HepG2 (cell line): Measurements from ENCODE around the gene GPR158. TPM values are rescaled to one million over a fixed set of nuclear protein-coding genes. Genes with fewer than 3 reads are reported as not detected.

Experiments
- ATAC-seq: fragments of 200-7000 bp; cut with Tn5 transposase; 3 replicates; pipeline ENCODE4 v1.9.1; 2020; ENCODE audit warnings: mild to moderate bottlenecking, moderate library complexity
- BruUV-seq: library from RNA; stranded (reverse); fragments of 400-500 nt; replicated peaks from 2 replicates; lab custom pipeline; 2021; lab: Mats Ljungman, UMichigan
- CTCF ChIA-PET: fragments of 300-600 bp; formaldehyde crosslinking; extraction: SDS; loops from one replicate; lab custom pipeline; 2021; ENCODE audit warnings: low total read pairs, inconsistent platforms, low intra/inter-chr PET ratio; lab: Yijun Ruan, JAX
- POLR2A ChIA-PET: fragments of 350-600 bp; sonication (Branson Sonifier 250); formaldehyde crosslinking; loops from one replicate; lab custom pipeline; 2020; ENCODE audit warnings: antibody characterized with exemption, inconsistent platforms; lab: Yijun Ruan, JAX
- DNase-seq: peaks from one replicate; pipeline ENCODE4 v3.0.0-alpha.2; 2015; ENCODE audit warnings: low spot score
- FAIRE-seq: peaks from 3 replicates; lab custom pipeline; 2011; peaks lifted over from hg19 to GRCh38; lab: Jason Lieb, UNC
- H2AFZ ChIP-seq: one replicate; pipeline ENCODE4 v1.6.1; 2011; ENCODE audit warnings: low read length, inconsistent platforms
- H3K27ac ChIP-seq: fragments of 300-600 bp; 3 replicates; pipeline ENCODE4 v1.8.0; 2011; ENCODE audit warnings: mixed run types, mild to moderate bottlenecking, mixed read lengths, low read length, inconsistent platforms; ENCODE audit not compliant: insufficient read depth; ENCODE audit errors: extremely low read length
- H3K27me3 ChIP-seq, 2 experiments: fragments of 200-600 bp in 1 of 2; 2 replicates in 1 of 2; 3 replicates in 1 of 2; pipeline versions ENCODE4 v1.6.0 to v1.8.0; 2011; ENCODE audit warnings: low read length in 2 of 2, mild to moderate bottlenecking in 2 of 2, moderate library complexity in 2 of 2, inconsistent platforms in 1 of 2; ENCODE audit not compliant: insufficient read depth in 2 of 2, control insufficient read depth in 1 of 2
- H3K36me3 ChIP-seq, 2 experiments: fragments of 200-600 bp in 1 of 2; replicated peaks in 1 of 2; 2 replicates in 1 of 2; 3 replicates in 1 of 2; pipeline versions ENCODE4 v1.5.1 to v1.8.0; 2011; ENCODE audit warnings: low read length in 2 of 2, inconsistent platforms in 1 of 2; ENCODE audit not compliant: insufficient read depth in 2 of 2, control insufficient read depth in 1 of 2
- H3K4me1 ChIP-seq: 2 replicates; pipeline ENCODE4 v1.5.1; 2012; ENCODE audit warnings: low read length, inconsistent platforms; ENCODE audit not compliant: insufficient read depth
- H3K4me2 ChIP-seq: 2 replicates; pipeline ENCODE4 v1.6.0; 2011; ENCODE audit warnings: low read depth, low read length, inconsistent platforms
- H3K4me3 ChIP-seq, 3 experiments: fragments of 200-600 bp in 1 of 3; sonication (generic), shearing (Covaris generic) in 1 of 3; replicated peaks in 1 of 3; 2 replicates each; pipeline ENCODE4 v1.5.1; 2011 to 2016; ENCODE audit warnings: low read length in 3 of 3, inconsistent platforms in 2 of 3, low read depth in 2 of 3, mild to moderate bottlenecking in 2 of 3, control low read depth in 1 of 3, mixed read lengths in 1 of 3; ENCODE audit not compliant: insufficient read depth in 1 of 3
- H3K79me2 ChIP-seq: one replicate; pipeline ENCODE4 v1.6.1; 2011; ENCODE audit warnings: low read length, inconsistent platforms; ENCODE audit not compliant: insufficient read depth
- H3K9ac ChIP-seq: 2 replicates; pipeline ENCODE4 v1.6.0; 2011; ENCODE audit warnings: mild to moderate bottlenecking, low read depth, low read length, inconsistent platforms; ENCODE audit not compliant: insufficient read depth
- H3K9me3 ChIP-seq: 2 replicates; pipeline ENCODE4 v1.5.1; 2012; ENCODE audit warnings: mild to moderate bottlenecking, low read length
- H4K20me1 ChIP-seq: 2 replicates; pipeline ENCODE4 v1.6.0; 2011; ENCODE audit warnings: inconsistent platforms, mild to moderate bottlenecking, low read length, moderate library complexity; ENCODE audit not compliant: insufficient read depth
- MAFK ChIP-seq, 2 experiments: IDR thresholded peaks in 1 of 2; conservative IDR thresholded peaks in 1 of 2; 2 replicates each; pipeline ENCODE4 v1.6.1; 2011; ENCODE audit warnings: improper control_type of control experiment in 2 of 2, low read length in 2 of 2
- ZBTB8A ChIP-seq: sonication (generic); formaldehyde crosslinking; IDR thresholded peaks from 2 replicates; pipeline ENCODE4 v1.4.0; 2020; ENCODE audit warnings: mild to moderate bottlenecking, low read depth, missing genetic modification reagents, borderline replicate concordance
- WGBS: methylation state at CpG from one replicate; pipeline ENCODE4 v1.1.6; 2017; ENCODE audit warnings: low lambda C conversion rate; 5-methylcytosine and 5-hydroxymethylcytosine counted together
- in situ Hi-C: cut with HindIII; loops from 2 replicates; pipeline ENCODE4 v1.10.0; 2017; ENCODE audit warnings: low pct_unique_long_range_greater_than_20kb; ENCODE audit not compliant: extremely low pct_ligation_motif_present
- intact Hi-C: fragments of 100-400 bp; cut with micrococcal nuclease; formaldehyde crosslinking; loops from one replicate; pipeline ENCODE4 v1.10.0; 2022; ENCODE audit not compliant: unreplicated experiment
- polyA plus RNA-seq, 8 experiments: library from polyadenylated mRNA; depleted of rRNA in 3 of 8; stranded (reverse) in 7 of 8; unstranded in 1 of 8; fragments of >200 nt; fragmentation: Illumina TruSeq in 4 of 8; extraction: Trizol in 4 of 8; gene quantifications; 2 replicates each; pipeline versions ENCODE4 v1.2.1 to v1.2.3, GENCODE V29; 2011 to 2016; ENCODE audit warnings: low read depth in 4 of 8, missing spikeins in 1 of 8, mixed read lengths in 1 of 8; ENCODE audit not compliant: insufficient read depth in 1 of 8
- small RNA-seq, 3 experiments: library from RNA; depleted of rRNA; stranded (forward); fragments of <200 nt; gene quantifications; one replicate each; pipeline ENCODE3, GENCODE V24; 2012; ENCODE audit warnings: low read depth in 2 of 3, low replicate concordance in 1 of 3; ENCODE audit not compliant: insufficient read length in 3 of 3, insufficient read depth in 2 of 3
- total RNA-seq, 5 experiments: library from RNA; depleted of rRNA; stranded (reverse); fragments of >200 nt; fragmentation: Illumina TruSeq; extraction: Trizol; gene quantifications; 2 replicates each; pipeline ENCODE4 v1.2.3, GENCODE V29; 2016; ENCODE audit warnings: low read depth in 1 of 5

Gene GPR158
- total and polyA plus RNA-seq, 2 of the 13 experiments (the other 11 are each of a cell fraction or from before 2014, with no cell fraction given): not detected

DNA sequence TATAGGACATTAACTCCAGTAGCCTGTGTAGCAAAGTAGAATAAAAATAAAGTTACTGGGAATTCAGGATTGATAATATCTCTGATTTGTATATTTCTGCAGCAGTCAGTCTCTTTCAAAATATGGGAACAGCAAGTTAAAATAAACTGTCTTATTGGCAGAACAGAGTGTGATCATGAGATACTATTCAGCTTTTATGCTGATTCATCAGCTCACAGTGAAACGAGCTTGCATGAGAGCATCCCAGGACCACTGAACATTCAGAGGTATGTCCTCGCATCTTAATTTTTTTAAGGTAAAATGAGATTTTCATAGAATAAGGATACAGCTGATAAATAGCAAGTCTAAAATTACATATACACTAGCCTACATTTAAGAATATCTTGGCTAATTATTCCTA lies 476.7 kb downstream of the GPR158 start:
- FAIRE-seq (no peak), DNase-seq (no peak), ATAC-seq (no peak)
- in situ Hi-C loops (no loop called here), intact Hi-C loops (no loop called here)
- Histone ChIP-seq H3K4me3 (no peak overlapping the region), H2AFZ (no peak overlapping the region), H3K9ac (no peak overlapping the region), H3K4me1 (no peaks in the 10 kb centered on the region), H3K4me2 (no peak overlapping the region), H3K79me2 (no peaks in the 10 kb centered on the region), H3K9me3 (0 out of 2 replicates have a peak, but pooled peaks cover 4% of the 10 kb centered on the region), H3K27me3 (no peaks in the 10 kb centered on the region), H3K27ac (no peak overlapping the region), H4K20me1 (no peaks in the 10 kb centered on the region), H3K36me3 (no peaks in the 10 kb centered on the region)
- POLR2A ChIA-PET: no interaction called here
- peak; percentile 28 to 60; a peak in 3 of 4 replicates for TF ChIP-seq MAFK (conservative IDR thresholded peaks at IDR 0.05 in 1 of 2, IDR thresholded peaks at IDR 0.05 in 1 of 2; ENCODE audit: low read length in 2 of 2)
- no peak for TF ChIP-seq ZBTB8A
- WGBS: 25% methylated on average over 2 of the region's 2 CpGs
- CTCF ChIA-PET: no interaction called here
- no TSS peak for BruUV-seq

Small RNA genes lying within 50 kb of the gene (small RNA-seq; reads per million reads assigned to genes)
- gene RN7SKP220: 0 reads per million in 3 experiments

Other genes starting within 250 kb of the GPR158 start
- not detected in 2 replicates for gene PRTFDC1, start 222.4 kb upstream of the GPR158 start, total RNA-seq (2016; rRNA removed; fragmentation: Illumina TruSeq; extraction: Trizol)
- not detected in 2 replicates for gene PRTFDC1, start 222.4 kb upstream of the GPR158 start, polyA plus RNA-seq (2011; rRNA removed)
- 0.15 and 0.21 TPM in 2 replicates for gene ENKUR, start 158.8 kb upstream of the GPR158 start, total RNA-seq (2016; rRNA removed; fragmentation: Illumina TruSeq; extraction: Trizol)
- gene ENKUR, start 158.8 kb upstream of the GPR158 start, polyA plus RNA-seq (2011; rRNA removed): 0.10 and 0.15 TPM in 2 replicates
- 3.8 and 7.3 TPM in 2 replicates for gene THNSL1, start 158.4 kb upstream of the GPR158 start, total RNA-seq (2016; rRNA removed; fragmentation: Illumina TruSeq; extraction: Trizol)
- gene THNSL1, start 158.4 kb upstream of the GPR158 start, polyA plus RNA-seq (2011; rRNA removed): 1.2 and 1.3 TPM in 2 replicates